HepG2 (cell line): ENCODE measurements around the gene WASF1. TPM values are rescaled to one million over a fixed set of nuclear protein-coding genes. Genes with fewer than 3 reads are reported as not detected.

ENCODE experiments used
- ARID2 ChIP-seq: sonication (generic); formaldehyde crosslinking; IDR thresholded peaks from 2 replicates; pipeline ENCODE4 v1.8.1; 2022; ENCODE audit warnings: mild to moderate bottlenecking, missing genetic modification reagents, borderline replicate concordance
- CHD2 ChIP-seq: IDR thresholded peaks from 2 replicates; pipeline ENCODE4 v1.6.1; 2011; ENCODE audit warnings: low read depth, low read length, improper control_type of control experiment
- GLMP ChIP-seq: sonication (generic); formaldehyde crosslinking; IDR thresholded peaks from 2 replicates; pipeline ENCODE4 v1.9.0; 2021; ENCODE audit warnings: missing genetic modification reagents, mild to moderate bottlenecking, borderline replicate concordance
- KLF6 ChIP-seq: IDR thresholded peaks from 2 replicates; pipeline ENCODE4 v1.8.0; 2016; ENCODE audit warnings: missing biosample characterization, missing genetic modification reagents
- MLXIP ChIP-seq: sonication (generic); formaldehyde crosslinking; IDR thresholded peaks from 2 replicates; pipeline ENCODE4 v1.9.0; 2021; ENCODE audit warnings: missing genetic modification reagents, borderline replicate concordance
- MTERF4 ChIP-seq: sonication (generic); formaldehyde crosslinking; IDR thresholded peaks from 2 replicates; pipeline ENCODE4 v1.8.0; 2023; ENCODE audit warnings: mild to moderate bottlenecking, missing genetic modification reagents
- NFKB2 ChIP-seq: sonication (generic); formaldehyde crosslinking; IDR thresholded peaks from 2 replicates; pipeline ENCODE4 v1.4.0; 2020; ENCODE audit warnings: missing genetic modification reagents, borderline replicate concordance
- RBFOX2 ChIP-seq: fragments of 200-400 bp; formaldehyde crosslinking; IDR thresholded peaks from 2 replicates; pipeline ENCODE4 v1.6.1; 2017; ENCODE audit warnings: low read depth, mild to moderate bottlenecking, low read length
- SRF ChIP-seq: IDR thresholded peaks from 2 replicates; pipeline ENCODE4 v1.6.1; 2011; ENCODE audit warnings: mild to moderate bottlenecking, low read depth, low read length, moderate library complexity
- ZNF142 ChIP-seq: sonication (generic); formaldehyde crosslinking; IDR thresholded peaks from 2 replicates; pipeline ENCODE4 v1.4.0; 2020; ENCODE audit warnings: missing genetic modification reagents
- ZNF207 ChIP-seq: fragments of 450-650 bp; IDR thresholded peaks from 2 replicates; pipeline ENCODE4 v1.6.1; 2016; ENCODE audit warnings: antibody characterized with exemption, borderline replicate concordance
- ZNF350 ChIP-seq: sonication (generic); formaldehyde crosslinking; IDR thresholded peaks from 2 replicates; pipeline ENCODE4 v1.4.0; 2020; ENCODE audit warnings: mild to moderate bottlenecking, low read depth, missing genetic modification reagents, borderline replicate concordance
- ZNF597 ChIP-seq: sonication (generic); formaldehyde crosslinking; IDR thresholded peaks from 2 replicates; pipeline ENCODE4 v1.5.0; 2020; ENCODE audit warnings: missing genetic modification reagents
- ZNF605 ChIP-seq: sonication (generic); formaldehyde crosslinking; IDR thresholded peaks from 2 replicates; pipeline ENCODE4 v1.8.0; 2022; ENCODE audit warnings: mild to moderate bottlenecking, missing genetic modification reagents
- ZNF761 ChIP-seq: sonication (generic); formaldehyde crosslinking; conservative IDR thresholded peaks from 2 replicates; pipeline ENCODE4 v1.4.0; 2020; ENCODE audit warnings: mild to moderate bottlenecking, missing genetic modification reagents
- ZNF839 ChIP-seq: sonication (generic); formaldehyde crosslinking; IDR thresholded peaks from 2 replicates; pipeline ENCODE4 v1.4.0; 2020; ENCODE audit warnings: missing genetic modification reagents, mild to moderate bottlenecking, borderline replicate concordance
- polyA plus RNA-seq, 8 experiments: library from polyadenylated mRNA; depleted of rRNA in 3 of 8; stranded (reverse) in 7 of 8; unstranded in 1 of 8; fragments of >200 nt; fragmentation: Illumina TruSeq in 4 of 8; extraction: Trizol in 4 of 8; gene quantifications; 2 replicates each; pipeline versions ENCODE4 v1.2.1 to v1.2.3, GENCODE V29; 2011 to 2016; ENCODE audit warnings: low read depth in 4 of 8, missing spikeins in 1 of 8, mixed read lengths in 1 of 8; ENCODE audit not compliant: insufficient read depth in 1 of 8
- total RNA-seq, 5 experiments: library from RNA; depleted of rRNA; stranded (reverse); fragments of >200 nt; fragmentation: Illumina TruSeq; extraction: Trizol; gene quantifications; 2 replicates each; pipeline ENCODE4 v1.2.3, GENCODE V29; 2016; ENCODE audit warnings: low read depth in 1 of 5

Gene WASF1
- total and polyA plus RNA-seq, 2 of the 13 experiments (the other 11 are each of a cell fraction or from before 2014, with no cell fraction given), result 8.5 to 17.3 TPM

GRCh38 chr6:110179406-110180227, at the start of gene WASF1 (continued):
- TF ChIP-seq ZNF142 (CRISPR knock-in tag) (peak; percentile 67; the same call in 1 of the 2 replicates), ZNF350 (CRISPR knock-in tag) (peak; percentile 64), SRF (no peak), NFKB2 (CRISPR knock-in tag) (peak; percentile 58; the same call in 1 of the 2 replicates), ARID2 (CRISPR knock-in tag) (peak; percentile 66; the same call in 1 of the 2 replicates), KLF6 (CRISPR knock-in tag) (peak; percentile 37; the same call in 1 of the 2 replicates), ZNF761 (CRISPR knock-in tag) (peak; percentile 74; the same call in 1 of the 2 replicates), GLMP (CRISPR knock-in tag) (no peak), CHD2 (peak; percentile 82), RBFOX2 (peak; percentile 81), MLXIP (no peak), MTERF4 (CRISPR knock-in tag) (peak; percentile 79; the same call in 1 of the 2 replicates), ZNF597 (CRISPR knock-in tag) (no peak), ZNF207 (no peak), ZNF605 (no peak; the same call in 1 of the 2 replicates), ZNF839 (no peak)
